ENCODE results near the gene HOXD10.

Gene HOXD10

DNA sequence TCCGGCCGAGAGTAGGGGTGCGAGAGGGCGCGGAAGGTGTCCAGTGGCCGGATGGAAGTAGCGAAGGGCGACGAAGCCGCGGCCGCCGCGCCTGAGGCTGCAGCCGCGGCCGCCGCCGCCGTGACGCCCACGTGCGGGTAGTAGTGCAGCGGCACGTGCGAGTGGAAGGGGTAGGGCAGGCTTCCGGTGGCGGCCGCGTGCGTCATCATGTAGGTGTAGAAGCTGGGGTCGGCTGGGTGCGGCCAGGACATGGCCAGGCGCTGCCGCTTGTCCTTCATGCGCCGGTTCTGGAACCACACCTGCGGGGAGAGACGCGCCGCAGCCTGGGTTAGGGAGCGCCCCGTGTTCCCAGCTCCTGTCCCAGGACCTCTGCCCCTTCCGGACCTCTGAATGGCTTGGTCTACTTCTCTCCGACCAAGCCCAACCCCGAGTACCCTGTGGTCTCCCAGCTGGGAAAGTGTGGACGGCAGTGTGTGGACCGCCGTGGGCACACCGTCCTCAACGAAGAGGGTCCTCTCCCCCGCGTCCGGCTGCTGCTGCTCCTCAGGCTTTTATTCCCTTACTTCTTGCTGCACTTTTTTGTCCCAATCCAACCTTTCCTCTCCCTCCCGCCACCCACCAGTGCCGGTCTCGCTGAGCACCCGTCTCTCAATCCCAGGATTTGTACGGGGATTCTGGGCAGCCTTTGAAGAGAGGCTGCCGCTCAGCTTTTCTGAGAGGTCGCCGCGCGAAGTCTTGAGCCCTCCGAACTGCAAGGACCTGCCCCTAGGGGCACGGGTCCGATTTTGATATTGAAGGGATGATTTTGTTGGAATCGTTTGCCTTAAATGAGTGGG lies 35.8 kb upstream of the HOXD10 start:
- Histone ChIP-seq H3K27me3 (replicated peaks; ENCODE audit: insufficient read depth, low read length) (no peaks in the 10 kb centered on the region), H3K4me1 (ENCODE audit: low read length) (no peaks in the 10 kb centered on the region)

DNA sequence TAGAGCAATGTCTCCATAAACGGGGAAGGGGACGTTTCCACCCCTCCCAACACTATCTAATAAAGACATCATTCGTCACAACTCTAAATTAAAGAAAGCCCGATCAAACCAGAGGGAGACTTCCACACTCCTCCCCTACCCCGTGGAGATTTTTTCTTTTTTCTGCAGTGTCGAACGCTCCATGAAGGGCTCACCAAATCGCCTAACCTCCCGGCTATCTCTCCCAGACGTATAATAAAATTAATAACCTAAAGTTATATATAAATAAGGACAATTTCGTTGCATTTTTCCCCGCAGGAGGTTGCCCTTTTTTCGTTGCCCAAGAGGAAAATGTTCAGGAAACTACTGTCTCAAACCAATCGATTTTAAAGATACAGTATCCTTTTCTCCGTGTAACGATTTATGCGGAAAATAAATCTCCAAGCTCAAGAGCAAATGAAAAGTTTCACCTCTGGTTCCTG lies 35.2 kb upstream of the HOXD10 start:
- H3K79me2 ChIP-seq (ENCODE audit: low read length) = no peaks in the 10 kb centered on the region
- no peak for DNase-seq
- no peak overlapping the region for H3K4me3 ChIP-seq (ENCODE audit: low read length)
- no peaks in the 10 kb centered on the region for H3K27me3 ChIP-seq (replicated peaks; ENCODE audit: insufficient read depth, low read length)
- no peaks in the 10 kb centered on the region for H3F3A ChIP-seq (ENCODE audit: insufficient read depth, low read length)
- H3K4me1 ChIP-seq (ENCODE audit: low read length) = no peaks in the 10 kb centered on the region
- no peaks in the 10 kb centered on the region for H3K9me3 ChIP-seq (replicated peaks; ENCODE audit: insufficient read depth, low read length)
- H3K9me2 ChIP-seq (replicated peaks; ENCODE audit: insufficient read depth, low read length) = no peaks in the 10 kb centered on the region
- H3K4me2 ChIP-seq (ENCODE audit: low read depth, low read length) = no peak overlapping the region
- H3K9ac ChIP-seq (ENCODE audit: low read length) = no peak overlapping the region
- H4K20me1 ChIP-seq (ENCODE audit: insufficient read depth, low read length) = no peaks in the 10 kb centered on the region
- H2AFZ ChIP-seq (ENCODE audit: low read length) = no peak overlapping the region
- H3K27ac ChIP-seq (ENCODE audit: low read length) = no peak overlapping the region
- H3K36me3 ChIP-seq (replicated peaks; ENCODE audit: insufficient read depth, low read length) = no peaks in the 10 kb centered on the region
- TF ChIP-seq EZH2 (optimal IDR thresholded peaks at IDR 0.05; ENCODE audit: low read depth, low read length) (no peak), EZH2phosphoT487 (IDR thresholded peaks at IDR 0.05; ENCODE audit: low read length) (no peak)
- TF ChIP-seq, protein P1, sequence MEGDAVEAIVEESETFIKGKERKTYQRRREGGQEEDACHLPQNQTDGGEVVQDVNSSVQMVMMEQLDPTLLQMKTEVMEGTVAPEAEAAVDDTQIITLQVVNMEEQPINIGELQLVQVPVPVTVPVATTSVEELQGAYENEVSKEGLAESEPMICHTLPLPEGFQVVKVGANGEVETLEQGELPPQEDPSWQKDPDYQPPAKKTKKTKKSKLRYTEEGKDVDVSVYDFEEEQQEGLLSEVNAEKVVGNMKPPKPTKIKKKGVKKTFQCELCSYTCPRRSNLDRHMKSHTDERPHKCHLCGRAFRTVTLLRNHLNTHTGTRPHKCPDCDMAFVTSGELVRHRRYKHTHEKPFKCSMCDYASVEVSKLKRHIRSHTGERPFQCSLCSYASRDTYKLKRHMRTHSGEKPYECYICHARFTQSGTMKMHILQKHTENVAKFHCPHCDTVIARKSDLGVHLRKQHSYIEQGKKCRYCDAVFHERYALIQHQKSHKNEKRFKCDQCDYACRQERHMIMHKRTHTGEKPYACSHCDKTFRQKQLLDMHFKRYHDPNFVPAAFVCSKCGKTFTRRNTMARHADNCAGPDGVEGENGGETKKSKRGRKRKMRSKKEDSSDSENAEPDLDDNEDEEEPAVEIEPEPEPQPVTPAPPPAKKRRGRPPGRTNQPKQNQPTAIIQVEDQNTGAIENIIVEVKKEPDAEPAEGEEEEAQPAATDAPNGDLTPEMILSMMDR (IDR thresholded peaks at IDR 0.05; ENCODE audit: low read length) = no peak

More for the DNA sequence above, 35.8 kb upstream of the HOXD10 start:
- H3K36me3 ChIP-seq (replicated peaks; ENCODE audit: insufficient read depth, low read length) = no peaks in the 10 kb centered on the region
- H2AFZ ChIP-seq (ENCODE audit: low read length) = no peak overlapping the region
- TF ChIP-seq EZH2phosphoT487 (IDR thresholded peaks at IDR 0.05; ENCODE audit: low read length) (no peak), EZH2 (optimal IDR thresholded peaks at IDR 0.05; ENCODE audit: low read depth, low read length) (no peak)
- TF ChIP-seq, protein P1 (IDR thresholded peaks at IDR 0.05; ENCODE audit: low read length) = no peak
- H3F3A ChIP-seq (ENCODE audit: insufficient read depth, low read length) = no peaks in the 10 kb centered on the region
- H3K27ac ChIP-seq (ENCODE audit: low read length) = no peak overlapping the region
- H3K79me2 ChIP-seq (ENCODE audit: low read length) = no peaks in the 10 kb centered on the region
- no peak overlapping the region for H3K4me2 ChIP-seq (ENCODE audit: low read depth, low read length)
- no peaks in the 10 kb centered on the region for H4K20me1 ChIP-seq (ENCODE audit: insufficient read depth, low read length)
- no peaks in the 10 kb centered on the region for H3K9me2 ChIP-seq (replicated peaks; ENCODE audit: insufficient read depth, low read length)
- H3K9me3 ChIP-seq (replicated peaks; ENCODE audit: insufficient read depth, low read length) = no peaks in the 10 kb centered on the region
- H3K9ac ChIP-seq (ENCODE audit: low read length) = no peak overlapping the region
- no peak for DNase-seq
- H3K4me3 ChIP-seq (ENCODE audit: low read length) = no peak overlapping the region

DNA sequence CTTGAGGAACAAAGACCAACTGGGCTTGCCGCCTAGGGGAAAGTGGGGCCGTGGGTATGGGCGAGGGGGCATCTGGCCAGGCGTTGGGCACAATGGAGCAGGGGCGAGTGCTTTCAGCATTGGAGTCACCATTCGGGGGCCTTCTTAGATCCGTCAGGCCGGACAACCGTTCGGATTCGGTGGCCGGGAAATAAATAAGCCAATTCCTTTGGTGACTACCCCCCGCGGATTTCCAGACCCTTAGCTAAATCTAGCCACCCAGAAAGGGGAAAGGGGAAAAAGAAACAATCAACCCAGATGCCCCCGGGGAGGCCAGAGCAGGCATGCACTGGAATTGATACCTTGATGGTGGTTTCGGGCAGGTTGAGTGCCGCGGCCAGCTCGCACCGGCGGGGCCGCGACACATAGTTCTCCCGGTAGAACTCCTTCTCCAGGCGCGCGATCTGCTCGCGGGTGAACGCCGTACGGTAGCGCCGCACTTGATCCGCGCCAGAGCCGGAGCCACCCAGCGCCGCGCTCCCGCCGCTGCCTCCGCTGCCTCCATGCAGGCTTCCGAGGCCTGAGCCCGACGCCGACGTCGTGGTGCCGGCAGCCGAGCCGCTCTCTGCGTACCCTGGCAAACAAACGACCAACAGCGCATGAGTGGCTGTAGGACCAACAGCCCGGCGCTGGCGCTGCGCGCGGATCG lies 34.6 kb upstream of the HOXD10 start:
- TF ChIP-seq, protein P1 (IDR thresholded peaks at IDR 0.05; ENCODE audit: low read length) = no peak
- TF ChIP-seq EZH2 (optimal IDR thresholded peaks at IDR 0.05; ENCODE audit: low read depth, low read length) (no peak), EZH2phosphoT487 (IDR thresholded peaks at IDR 0.05; ENCODE audit: low read length) (no peak)
- Histone ChIP-seq H4K20me1 (ENCODE audit: insufficient read depth, low read length) (no peaks in the 10 kb centered on the region), H3K4me2 (ENCODE audit: low read depth, low read length) (no peak overlapping the region), H3K9ac (ENCODE audit: low read length) (no peak overlapping the region), H3K9me3 (replicated peaks; ENCODE audit: insufficient read depth, low read length) (no peaks in the 10 kb centered on the region), H3K27me3 (replicated peaks; ENCODE audit: insufficient read depth, low read length) (no peaks in the 10 kb centered on the region), H3K27ac (ENCODE audit: low read length) (no peak overlapping the region), H3K9me2 (replicated peaks; ENCODE audit: insufficient read depth, low read length) (no peaks in the 10 kb centered on the region), H2AFZ (ENCODE audit: low read length) (no peak overlapping the region), H3K4me1 (ENCODE audit: low read length) (no peaks in the 10 kb centered on the region), H3F3A (ENCODE audit: insufficient read depth, low read length) (no peaks in the 10 kb centered on the region), H3K36me3 (replicated peaks; ENCODE audit: insufficient read depth, low read length) (no peaks in the 10 kb centered on the region), H3K4me3 (ENCODE audit: low read length) (no peak overlapping the region), H3K79me2 (ENCODE audit: low read length) (no peaks in the 10 kb centered on the region)
- DNase-seq = no peak
